AG04450 (cell line): ENCODE data around the gene TEC. TPM values are rescaled to one million over a fixed set of nuclear protein-coding genes. Genes with fewer than 3 reads are reported as not detected.

ENCODE experiments used
- CTCF ChIA-PET: fragments of 300-600, 350-600 bp; formaldehyde crosslinking; extraction: SDS; loops from one replicate; lab custom pipeline; 2022; ENCODE audit warnings: antibody characterized with exemption, inconsistent platforms; lab: Charles Lee
- POLR2A ChIA-PET: fragments of 350-600 bp; formaldehyde crosslinking; extraction: SDS; loops from one replicate; lab custom pipeline; 2021; ENCODE audit warnings: antibody characterized with exemption, inconsistent platforms; lab: Yijun Ruan, JAX
- DNase-seq: peaks from one replicate; pipeline ENCODE4 v3.0.0-alpha.2; 2011; ENCODE audit warnings: low read depth, low spot score
- H3K27ac ChIP-seq: one replicate; pipeline ENCODE4 v1.5.1; 2012; ENCODE audit warnings: low read depth, low read length, control low read depth
- H3K27me3 ChIP-seq: one replicate; pipeline ENCODE4 v1.6.0; 2012; ENCODE audit warnings: low read length; ENCODE audit not compliant: control insufficient read depth, insufficient read depth
- H3K4me3 ChIP-seq: 2 replicates; pipeline ENCODE4 v1.5.1; 2011; ENCODE audit warnings: mild to moderate bottlenecking, low read depth, low read length, control low read depth
- H3K9me3 ChIP-seq: 2 replicates; pipeline ENCODE4 v1.5.1; 2012; ENCODE audit warnings: low read length; ENCODE audit not compliant: control insufficient read depth, insufficient read depth
- polyA plus RNA-seq: library from polyadenylated mRNA; depleted of rRNA; stranded (reverse); fragments of >200 nt; gene quantifications from 2 replicates; pipeline ENCODE4 v1.2.3, GENCODE V29; 2011
- TF ChIP-seq, protein P1 (sequence below): IDR thresholded peaks from 2 replicates; pipeline ENCODE4 v1.5.1; 2011; ENCODE audit warnings: low read depth, low read length, control low read depth, inconsistent platforms

TEC gene
- polyA plus RNA-seq, 1 experiment = 0.21 TPM

DNA sequence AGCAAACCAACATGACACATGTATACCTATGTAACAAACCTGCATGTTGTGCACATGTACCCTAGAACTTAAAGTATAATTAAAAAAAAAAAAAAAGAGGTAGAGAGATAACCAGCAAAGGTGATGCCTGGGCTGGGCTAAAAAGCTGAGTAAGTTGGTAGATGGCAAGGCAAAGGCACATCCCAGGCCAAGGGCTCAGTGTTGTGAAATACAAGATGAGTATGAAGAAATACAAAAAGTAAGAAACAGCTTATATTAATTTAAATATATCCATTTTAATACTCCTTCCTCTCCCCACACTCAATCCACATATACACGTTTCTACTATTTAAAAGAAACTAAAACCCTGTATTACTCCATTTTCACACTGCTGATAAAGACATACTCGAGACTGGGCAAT is 25.8 kb downstream of the TEC start:
- ChIA-PET CTCF (interaction anchor here (0.6 to 0.7 kb wide), 2 partner anchors 236 to 557 kb away, joined by 3 read pairs; no protein-coding TSS in a partner anchor), POLR2A (interaction anchor here (0.7 kb wide), 1 partner anchor 19 kb away, joined by 4 read pairs; no protein-coding TSS in a partner anchor)
- Histone ChIP-seq H3K27ac (no peak overlapping the region), H3K4me3 (no peak overlapping the region), H3K9me3 (no peaks in the 10 kb centered on the region), H3K27me3 (peaks cover 4% of the 10 kb centered on the region)
- TF ChIP-seq, protein P1, sequence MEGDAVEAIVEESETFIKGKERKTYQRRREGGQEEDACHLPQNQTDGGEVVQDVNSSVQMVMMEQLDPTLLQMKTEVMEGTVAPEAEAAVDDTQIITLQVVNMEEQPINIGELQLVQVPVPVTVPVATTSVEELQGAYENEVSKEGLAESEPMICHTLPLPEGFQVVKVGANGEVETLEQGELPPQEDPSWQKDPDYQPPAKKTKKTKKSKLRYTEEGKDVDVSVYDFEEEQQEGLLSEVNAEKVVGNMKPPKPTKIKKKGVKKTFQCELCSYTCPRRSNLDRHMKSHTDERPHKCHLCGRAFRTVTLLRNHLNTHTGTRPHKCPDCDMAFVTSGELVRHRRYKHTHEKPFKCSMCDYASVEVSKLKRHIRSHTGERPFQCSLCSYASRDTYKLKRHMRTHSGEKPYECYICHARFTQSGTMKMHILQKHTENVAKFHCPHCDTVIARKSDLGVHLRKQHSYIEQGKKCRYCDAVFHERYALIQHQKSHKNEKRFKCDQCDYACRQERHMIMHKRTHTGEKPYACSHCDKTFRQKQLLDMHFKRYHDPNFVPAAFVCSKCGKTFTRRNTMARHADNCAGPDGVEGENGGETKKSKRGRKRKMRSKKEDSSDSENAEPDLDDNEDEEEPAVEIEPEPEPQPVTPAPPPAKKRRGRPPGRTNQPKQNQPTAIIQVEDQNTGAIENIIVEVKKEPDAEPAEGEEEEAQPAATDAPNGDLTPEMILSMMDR = no peak
- no peak for DNase-seq

DNA sequence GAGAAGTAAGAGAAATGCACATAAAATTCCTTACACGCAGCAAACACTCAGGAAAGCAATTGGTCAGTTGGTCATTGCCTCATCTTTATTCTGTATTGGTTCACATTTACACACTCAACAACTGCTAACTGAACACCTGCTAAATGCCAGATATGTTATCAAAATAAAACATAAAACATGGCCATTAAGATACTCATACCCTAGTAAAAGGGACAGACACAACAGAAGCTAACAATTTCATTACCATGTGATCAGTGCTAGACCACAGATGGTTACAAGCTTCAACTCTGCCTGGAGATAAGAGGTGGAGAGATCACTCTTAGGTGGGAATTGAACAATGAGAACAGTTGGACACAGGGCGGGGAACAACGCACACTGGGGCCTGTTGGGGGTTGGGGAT is 26.2 kb downstream of the TEC start:
- TF ChIP-seq, protein P1 = no peak
- POLR2A ChIA-PET = interaction anchor here (0.6 kb wide), 1 partner anchor 207 kb away, joined by 4 read pairs; no protein-coding TSS in a partner anchor
- Histone ChIP-seq H3K4me3 (no peak overlapping the region), H3K9me3 (no peaks in the 10 kb centered on the region), H3K27ac (no peak overlapping the region), H3K27me3 (peaks cover 4% of the 10 kb centered on the region)
- no peak for DNase-seq
- CTCF ChIA-PET = interaction anchor here (0.6 kb wide), 1 partner anchor 556 kb away, joined by 3 read pairs; no protein-coding TSS in a partner anchor

DNA sequence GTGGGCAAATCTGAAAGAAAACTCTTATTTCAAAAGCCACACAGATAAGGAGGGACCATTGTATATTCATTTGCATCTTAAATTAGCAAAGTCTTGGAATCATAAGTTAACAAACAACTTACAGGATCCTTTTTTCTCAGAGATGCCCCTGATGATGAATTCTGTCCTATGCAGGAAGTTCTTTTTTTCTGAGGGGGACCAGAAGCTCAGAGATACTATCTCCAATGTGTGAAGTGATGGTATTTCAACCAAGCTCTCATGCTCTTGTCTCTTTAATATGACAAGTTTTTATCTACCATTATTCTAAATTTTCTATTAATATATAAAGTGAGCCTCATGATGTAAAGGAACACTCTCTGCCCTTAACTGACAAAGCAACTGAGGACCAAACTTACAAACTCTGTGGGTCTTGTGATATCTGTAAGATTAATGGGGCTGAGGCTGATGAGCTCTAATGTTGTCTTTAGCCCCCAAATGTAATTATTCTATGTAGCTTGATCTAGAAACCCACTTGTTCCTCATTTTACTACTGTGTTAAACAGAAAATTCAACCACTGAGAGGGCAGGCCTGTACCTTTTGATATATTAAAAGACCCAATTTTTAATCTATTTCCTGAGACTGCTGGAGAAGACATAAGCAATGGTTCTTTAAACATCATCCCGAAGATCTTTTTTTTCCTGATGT is 27.0 kb downstream of the TEC start:
- POLR2A ChIA-PET = interaction anchor here (0.6 kb wide), 1 partner anchor 208 kb away, joined by 4 read pairs; no protein-coding TSS in a partner anchor
- CTCF ChIA-PET = no interaction called here
- H3K27me3 ChIP-seq = peaks cover 4% of the 10 kb centered on the region
- H3K4me3 ChIP-seq = no peak overlapping the region
- TF ChIP-seq, protein P1 = no peak
- H3K9me3 ChIP-seq = no peaks in the 10 kb centered on the region
- no peak for DNase-seq
- no peak overlapping the region for H3K27ac ChIP-seq

GRCh38 chr4:48241731-48242130 is 27.9 kb downstream of the TEC start:
- TF ChIP-seq, protein P1 = no peak

DNA sequence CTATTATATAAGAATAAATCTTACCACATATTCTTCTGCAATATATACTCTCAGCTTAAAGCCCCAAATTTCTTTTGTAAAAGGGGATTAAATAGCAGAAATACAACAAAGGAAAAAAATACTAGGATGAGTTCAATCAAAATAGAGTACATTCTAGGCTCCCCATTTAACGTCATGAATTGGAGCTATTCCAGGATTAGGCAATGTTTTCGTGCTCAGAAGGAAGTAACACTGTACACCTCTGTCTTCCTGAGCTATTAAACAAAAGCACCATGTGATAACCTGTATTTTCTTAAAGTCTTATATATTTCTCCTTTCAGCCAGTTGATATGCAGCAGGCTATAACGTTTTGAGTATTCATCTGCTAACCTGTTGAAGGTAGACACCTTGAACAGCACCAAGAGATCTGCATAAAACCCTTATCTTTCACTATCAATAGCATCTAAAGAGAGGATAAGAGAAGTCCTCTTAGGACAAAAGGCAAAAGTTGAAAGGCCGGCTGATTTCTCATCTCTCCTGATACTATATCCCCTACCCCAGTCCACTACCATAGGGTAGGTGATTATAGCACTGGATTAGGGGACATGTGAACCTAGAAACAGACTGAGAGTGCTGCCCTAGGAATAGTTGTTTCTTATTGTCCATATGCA is 31.5 kb downstream of the TEC start:
- H3K27me3 ChIP-seq = peaks cover 4% of the 10 kb centered on the region
- H3K9me3 ChIP-seq = no peaks in the 10 kb centered on the region
- H3K27ac ChIP-seq = no peak overlapping the region
- POLR2A ChIA-PET = no interaction called here
- no peak overlapping the region for H3K4me3 ChIP-seq
- DNase-seq = no peak
- CTCF ChIA-PET = no interaction called here
- TF ChIP-seq, protein P1 = no peak

More at GRCh38 chr4:48241731-48242130, 27.9 kb downstream of the TEC start:
- no peaks in the 10 kb centered on the region for H3K9me3 ChIP-seq
- H3K27me3 ChIP-seq = peaks cover 4% of the 10 kb centered on the region
- H3K4me3 ChIP-seq = no peak overlapping the region
- ChIA-PET POLR2A (no interaction called here), CTCF (no interaction called here)
- no peak overlapping the region for H3K27ac ChIP-seq
- no peak for DNase-seq
